Activated T-cell treated with anti-CD3 and anti-CD28 coated beads, Interleukin-2, amount 50 U/mL, for 48 hours (primary cell): ENCODE data around the gene ATG9B.

Experiments used
- DNase-seq, 2 experiments: peaks; one replicate each; pipeline ENCODE4 v3.0.0-alpha.2; 2020

The ATG9B gene, protein sequence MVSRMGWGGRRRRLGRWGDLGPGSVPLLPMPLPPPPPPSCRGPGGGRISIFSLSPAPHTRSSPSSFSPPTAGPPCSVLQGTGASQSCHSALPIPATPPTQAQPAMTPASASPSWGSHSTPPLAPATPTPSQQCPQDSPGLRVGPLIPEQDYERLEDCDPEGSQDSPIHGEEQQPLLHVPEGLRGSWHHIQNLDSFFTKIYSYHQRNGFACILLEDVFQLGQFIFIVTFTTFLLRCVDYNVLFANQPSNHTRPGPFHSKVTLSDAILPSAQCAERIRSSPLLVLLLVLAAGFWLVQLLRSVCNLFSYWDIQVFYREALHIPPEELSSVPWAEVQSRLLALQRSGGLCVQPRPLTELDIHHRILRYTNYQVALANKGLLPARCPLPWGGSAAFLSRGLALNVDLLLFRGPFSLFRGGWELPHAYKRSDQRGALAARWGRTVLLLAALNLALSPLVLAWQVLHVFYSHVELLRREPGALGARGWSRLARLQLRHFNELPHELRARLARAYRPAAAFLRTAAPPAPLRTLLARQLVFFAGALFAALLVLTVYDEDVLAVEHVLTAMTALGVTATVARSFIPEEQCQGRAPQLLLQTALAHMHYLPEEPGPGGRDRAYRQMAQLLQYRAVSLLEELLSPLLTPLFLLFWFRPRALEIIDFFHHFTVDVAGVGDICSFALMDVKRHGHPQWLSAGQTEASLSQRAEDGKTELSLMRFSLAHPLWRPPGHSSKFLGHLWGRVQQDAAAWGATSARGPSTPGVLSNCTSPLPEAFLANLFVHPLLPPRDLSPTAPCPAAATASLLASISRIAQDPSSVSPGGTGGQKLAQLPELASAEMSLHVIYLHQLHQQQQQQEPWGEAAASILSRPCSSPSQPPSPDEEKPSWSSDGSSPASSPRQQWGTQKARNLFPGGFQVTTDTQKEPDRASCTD

DNA sequence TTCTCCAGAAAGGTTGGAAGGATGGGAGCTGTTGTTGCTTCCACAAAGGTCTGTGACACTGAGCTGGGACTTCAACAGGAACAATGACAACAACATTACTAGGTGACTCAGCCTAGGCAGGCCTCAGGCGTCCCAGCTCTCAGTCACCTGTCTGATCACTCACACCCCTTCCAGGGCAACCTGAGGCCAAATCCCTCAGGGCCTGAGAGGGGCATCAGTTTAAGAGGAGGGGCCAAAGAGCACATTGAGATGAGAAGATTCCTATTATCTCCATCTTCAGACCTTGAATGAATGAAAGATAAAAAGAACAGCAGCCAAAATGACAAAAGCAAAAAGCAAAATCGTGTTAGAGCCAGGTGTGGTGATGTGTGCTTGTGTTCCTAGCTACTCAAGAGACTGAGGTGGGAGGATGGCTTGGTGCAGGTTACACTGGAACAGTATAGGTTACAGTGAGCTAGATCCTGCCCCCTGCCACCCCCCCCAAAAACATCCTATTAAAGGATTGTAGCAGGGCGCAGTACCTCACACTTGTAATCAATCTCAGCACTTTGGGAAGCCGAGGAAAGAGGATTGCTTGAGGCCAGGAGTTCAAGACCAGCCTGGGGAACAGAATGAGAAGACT lies at the start of gene ATG9B:
Gene ATG9B, minus strand, starts transcription at position 60 of the 622 bp plus-strand sequence. CDS start 71 bp downstream, outside the sequence.
- no peak for DNase-seq

DNA sequence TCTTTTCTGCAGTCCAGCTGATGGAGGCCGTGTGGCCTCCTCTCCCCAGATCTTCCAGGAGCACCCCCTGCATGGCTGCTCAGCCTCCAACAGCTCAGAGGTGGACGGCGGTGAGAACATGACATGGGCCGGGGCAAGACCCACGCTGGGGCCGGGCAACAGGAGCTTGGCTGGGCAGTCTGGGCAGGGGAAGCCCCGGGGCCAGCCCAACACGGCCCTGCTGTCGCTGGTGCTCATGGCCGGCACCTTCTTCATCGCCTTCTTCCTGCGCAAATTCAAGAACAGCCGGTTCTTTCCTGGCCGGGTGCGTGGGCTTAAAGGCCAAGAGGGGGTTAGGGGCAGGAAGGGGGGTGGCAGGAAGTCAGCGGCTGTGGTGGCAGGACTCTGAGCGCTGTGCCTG lies 49.7 kb upstream of the ATG9B start:
- no peak for DNase-seq

DNA sequence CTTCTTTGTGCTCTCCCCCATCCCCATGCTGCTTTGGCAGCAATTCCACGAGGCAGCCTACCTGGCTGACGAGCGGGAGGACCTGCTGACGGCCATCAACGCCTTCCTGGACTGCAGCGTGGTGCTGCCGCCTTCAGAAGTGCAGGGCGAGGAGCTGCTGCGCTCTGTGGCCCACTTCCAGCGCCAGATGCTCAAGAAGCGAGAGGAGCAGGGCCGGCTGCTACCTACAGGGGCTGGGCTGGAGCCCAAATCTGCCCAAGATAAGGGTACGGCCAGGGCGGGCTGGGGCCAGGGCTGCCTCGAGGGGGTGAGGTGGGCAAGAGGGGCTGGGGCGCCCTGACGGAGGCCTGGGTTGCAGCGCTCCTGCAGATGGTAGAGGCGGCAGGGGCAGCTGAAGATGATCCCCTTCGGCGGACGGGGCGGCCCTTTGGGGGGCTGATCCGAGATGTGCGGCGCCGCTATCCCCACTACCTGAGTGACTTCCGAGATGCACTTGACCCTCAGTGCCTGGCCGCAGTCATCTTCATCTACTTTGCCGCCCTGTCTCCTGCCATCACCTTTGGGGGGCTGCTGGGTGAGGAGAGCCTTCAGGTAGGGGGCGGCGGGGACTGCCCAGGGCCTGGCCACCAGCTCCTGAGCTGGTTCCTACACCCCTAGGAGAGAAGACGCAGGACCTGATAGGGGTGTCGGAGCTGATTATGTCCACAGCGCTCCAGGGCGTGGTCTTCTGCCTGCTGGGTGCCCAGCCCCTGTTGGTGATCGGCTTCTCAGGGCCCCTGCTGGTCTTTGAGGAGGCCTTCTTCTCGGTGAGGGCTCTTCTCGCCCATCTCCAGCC lies 47.0 kb upstream of the ATG9B start:
- DNase-seq = no peak

DNA sequence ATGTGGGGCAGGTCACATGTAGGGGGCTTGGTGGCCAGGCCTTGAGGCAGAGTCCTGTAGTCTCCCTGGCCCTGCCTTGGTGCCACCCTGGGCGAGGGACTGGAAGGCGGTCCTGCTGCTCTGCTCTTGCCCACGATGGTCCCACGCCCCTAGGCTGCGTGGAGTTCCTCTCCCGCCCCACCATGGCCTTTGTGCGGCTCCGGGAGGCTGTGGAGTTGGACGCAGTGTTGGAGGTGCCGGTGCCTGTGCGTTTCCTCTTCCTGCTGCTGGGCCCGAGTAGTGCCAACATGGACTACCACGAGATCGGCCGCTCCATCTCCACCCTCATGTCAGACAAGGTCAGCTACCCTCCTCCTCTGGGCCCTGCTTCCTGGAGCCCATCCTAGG lies 46.3 kb upstream of the ATG9B start:
- no peak for DNase-seq

DNA sequence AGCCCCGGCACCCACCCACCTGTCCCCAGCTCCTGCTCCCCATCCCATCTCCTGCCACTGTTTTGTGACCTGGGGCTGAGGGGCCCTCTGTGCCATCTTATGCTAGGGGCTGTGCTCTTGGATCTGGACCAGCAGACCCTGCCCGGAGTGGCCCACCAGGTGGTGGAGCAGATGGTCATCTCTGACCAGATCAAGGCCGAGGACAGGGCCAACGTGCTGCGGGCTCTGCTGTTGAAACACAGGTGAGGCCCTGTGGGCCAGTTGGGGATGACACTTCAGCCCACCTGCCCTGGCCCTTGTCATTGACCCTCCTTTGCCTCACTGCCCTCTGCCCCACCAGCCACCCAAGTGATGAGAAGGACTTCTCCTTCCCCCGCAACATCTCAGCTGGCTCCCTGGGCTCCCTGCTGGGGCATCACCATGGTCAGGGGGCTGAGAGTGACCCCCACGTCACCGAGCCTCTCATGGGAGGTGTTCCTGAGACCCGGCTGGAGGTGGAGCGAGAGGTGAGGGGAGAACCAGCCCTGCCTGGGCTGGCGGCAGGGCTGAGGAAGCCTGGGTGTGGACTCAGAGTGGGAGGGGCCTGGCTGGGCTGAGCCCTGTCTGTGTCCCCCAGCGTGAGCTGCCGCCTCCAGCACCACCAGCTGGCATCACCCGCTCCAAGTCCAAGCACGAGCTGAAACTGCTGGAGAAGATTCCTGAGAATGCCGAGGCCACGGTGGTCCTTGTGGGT lies 45.7 kb upstream of the ATG9B start:
- DNase-seq = no peak

DNA sequence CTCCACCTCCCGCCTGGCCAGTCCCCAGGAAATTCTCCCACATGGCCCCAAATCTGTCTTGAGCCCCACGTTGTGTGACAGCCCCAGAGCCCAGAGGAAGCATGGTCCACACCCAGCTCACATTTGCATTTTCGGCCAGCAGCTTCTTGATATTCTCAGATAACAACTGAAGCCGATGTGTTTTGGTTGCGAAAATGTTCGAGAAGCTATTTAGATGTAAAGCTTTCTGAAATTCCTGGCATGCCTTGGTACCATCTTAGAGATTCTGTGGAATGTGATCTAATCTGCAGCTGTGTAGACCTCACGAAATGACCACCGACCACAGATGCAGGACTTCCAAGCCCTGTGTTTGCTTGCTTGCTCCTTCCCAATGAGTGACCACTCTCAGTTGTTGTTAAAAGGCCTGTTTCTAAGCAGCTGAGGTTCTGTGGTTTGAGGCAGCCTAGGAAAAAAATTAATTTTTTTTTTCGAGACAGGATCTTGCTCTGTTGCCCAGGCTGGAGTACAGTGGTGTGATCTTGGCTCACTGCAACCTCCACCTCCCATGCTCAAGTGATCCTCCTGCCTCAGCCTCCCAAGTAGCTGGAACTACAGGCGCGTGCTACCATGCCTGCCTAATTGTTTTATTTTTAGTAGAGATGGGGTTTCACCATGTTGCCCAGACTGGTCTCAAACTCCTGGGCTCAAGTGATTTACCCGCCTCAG lies 43.9 kb upstream of the ATG9B start:
- DNase-seq = no peak

DNA sequence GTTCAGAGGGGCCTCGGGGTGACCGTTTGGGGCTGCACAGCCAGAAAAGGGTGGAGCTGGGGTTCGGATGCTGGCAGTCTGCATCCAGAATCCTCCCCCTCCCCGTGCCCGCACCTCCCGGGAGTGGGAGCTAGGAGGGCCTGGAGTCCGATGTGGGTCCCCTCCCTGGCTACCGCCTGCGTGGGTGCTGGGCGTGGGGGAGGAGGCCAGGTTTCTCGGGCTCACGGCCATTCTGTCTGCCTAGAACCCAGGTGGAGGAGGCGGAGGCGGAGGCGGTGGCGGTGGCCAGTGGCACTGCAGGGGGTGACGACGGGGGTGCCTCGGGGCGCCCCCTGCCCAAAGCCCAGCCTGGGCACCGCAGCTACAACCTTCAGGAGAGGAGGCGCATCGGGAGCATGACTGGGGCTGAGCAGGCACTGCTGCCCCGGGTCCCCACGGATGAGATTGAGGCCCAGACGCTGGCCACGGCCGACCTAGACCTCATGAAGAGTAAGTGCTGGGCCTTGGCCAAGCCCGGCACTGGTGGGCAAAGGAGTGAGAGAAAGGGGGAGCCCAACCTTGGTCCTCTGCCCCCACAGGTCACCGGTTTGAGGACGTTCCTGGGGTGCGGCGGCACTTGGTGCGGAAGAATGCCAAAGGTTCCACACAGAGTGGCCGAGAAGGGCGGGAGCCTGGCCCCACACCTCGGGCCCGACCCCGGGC lies 42.1 kb upstream of the ATG9B start:
- no peak for DNase-seq

DNA sequence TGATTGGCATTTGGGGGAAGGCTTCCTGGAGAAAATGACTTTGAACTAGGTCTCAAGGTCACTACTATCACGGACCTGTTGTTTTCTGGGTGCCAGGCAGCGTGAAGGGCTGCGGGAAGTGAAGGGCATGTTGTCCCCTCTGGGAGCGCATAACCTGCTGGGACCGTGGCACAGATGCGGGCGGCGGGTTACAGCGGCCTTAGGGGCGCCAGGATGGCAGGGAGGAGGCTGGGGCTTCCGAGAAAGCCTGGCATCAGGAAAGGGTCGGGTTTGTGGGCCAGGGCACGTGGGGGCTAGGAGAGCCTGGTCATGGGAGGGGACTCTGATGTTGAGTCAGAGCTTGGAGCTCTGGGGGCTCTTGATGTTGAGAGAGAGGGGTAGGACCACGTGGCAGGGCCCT lies 41.2 kb upstream of the ATG9B start:
- DNase-seq = no peak

DNA sequence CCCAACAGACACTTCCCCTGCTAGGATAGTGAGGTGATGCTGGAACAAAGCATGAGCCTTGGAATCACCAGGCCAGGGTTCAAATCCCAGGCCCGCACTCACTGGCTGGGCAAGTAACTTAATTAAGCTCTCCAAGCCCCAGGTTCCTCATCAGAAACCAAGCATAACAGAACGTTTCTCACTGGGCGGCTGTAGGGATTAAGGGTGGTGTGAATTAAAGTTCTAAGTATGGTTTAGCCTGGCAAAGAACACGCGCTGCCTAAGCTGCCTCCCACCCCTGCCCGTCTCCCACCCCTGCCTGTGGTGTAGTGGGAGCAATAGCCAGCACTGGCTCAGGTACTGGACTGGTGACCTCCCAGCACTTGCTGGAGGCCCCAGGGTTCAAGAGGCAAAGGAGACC lies 40.7 kb upstream of the ATG9B start:
- no peak for DNase-seq

DNA sequence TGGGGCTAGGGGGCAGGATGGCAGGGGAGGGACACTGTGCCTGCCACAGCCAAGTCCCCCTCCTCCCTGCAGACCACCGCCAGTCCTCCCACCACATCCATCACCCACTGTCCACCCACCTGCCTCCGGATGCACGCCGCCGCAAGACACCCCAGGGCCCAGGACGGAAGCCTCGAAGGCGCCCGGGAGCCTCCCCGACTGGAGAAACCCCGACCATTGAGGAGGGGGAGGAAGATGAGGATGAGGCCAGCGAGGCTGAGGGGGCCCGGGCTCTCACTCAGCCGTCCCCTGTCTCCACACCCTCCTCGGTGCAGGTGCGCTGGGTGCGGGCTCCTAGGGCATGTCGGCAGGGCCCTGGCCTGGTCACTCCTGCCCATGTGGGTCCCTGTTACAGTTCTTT lies 40.2 kb upstream of the ATG9B start:
- no peak for DNase-seq

DNA sequence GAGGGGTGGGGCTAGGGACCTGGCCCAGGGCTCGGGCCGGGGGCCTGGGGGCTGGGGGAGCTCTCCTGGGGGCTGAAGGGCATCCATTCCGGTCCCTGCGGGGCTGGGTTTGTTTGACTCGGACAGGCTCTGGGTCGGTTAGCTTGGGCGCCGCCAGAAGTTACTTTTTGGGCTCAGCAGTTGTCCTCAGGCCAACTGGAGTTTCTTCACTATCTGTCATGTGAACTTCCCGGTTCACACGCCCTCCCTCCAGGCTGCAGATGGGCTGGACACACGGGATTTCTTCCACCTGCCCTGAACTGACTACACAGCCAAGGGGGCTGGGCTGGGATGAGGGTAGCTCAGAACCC lies 38.9 kb upstream of the ATG9B start:
- DNase-seq = no peak

DNA sequence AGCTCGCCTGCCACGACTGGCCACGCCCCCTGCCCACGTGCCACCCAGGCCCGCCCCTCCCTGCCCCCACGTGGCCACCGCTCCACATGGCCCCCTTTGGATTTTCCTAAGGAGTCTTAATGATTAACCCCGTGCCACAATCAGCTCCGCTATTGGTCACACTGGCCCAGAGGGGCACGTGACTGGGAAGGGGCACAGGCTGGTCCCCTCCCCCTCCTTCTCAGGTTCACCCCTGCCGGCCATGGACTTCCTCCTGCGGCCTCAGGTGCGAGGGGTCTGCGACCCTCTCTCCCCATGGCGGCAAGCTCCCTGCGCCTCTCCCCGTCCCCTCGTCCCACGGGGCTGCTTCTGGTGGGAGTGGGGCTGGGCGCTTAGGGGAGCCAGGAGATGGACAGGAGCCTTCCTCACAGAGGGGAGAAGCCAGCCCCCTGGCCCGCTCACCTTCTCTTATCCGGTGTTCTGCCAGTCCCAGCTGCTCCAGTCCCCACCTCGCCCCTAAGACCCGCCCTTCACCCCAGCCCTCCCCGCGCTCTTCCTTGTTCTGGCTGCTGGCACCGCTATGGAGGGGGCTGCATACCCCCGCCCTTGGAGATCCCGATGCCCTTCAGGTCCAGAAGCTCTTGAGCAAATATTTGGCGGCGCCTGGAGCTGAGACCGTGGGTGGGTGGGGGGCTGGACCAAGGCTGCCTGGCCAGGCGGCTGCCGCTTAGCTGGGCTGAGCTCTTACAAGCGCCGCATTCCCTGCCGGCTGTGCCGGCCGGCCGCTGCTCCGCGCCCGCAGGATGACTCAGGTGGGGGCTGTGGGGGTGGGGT lies 38.3 kb upstream of the ATG9B start:
- DNase-seq = no peak

DNA sequence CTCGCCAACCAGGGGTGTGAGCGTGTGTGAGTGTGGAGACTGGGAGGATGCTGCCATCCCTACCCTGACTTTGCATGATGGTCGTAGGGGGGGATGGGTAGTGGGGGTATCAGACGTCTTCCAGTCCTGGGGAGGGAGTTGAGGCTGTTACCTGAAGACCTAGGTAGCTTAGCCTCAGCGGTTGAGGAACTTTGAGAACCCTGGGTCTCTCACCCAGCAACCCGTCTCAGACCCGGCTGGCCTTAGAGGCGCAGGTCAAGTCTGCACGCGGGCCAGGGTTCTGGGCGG lies 37.8 kb upstream of the ATG9B start:
- no peak for DNase-seq

DNA sequence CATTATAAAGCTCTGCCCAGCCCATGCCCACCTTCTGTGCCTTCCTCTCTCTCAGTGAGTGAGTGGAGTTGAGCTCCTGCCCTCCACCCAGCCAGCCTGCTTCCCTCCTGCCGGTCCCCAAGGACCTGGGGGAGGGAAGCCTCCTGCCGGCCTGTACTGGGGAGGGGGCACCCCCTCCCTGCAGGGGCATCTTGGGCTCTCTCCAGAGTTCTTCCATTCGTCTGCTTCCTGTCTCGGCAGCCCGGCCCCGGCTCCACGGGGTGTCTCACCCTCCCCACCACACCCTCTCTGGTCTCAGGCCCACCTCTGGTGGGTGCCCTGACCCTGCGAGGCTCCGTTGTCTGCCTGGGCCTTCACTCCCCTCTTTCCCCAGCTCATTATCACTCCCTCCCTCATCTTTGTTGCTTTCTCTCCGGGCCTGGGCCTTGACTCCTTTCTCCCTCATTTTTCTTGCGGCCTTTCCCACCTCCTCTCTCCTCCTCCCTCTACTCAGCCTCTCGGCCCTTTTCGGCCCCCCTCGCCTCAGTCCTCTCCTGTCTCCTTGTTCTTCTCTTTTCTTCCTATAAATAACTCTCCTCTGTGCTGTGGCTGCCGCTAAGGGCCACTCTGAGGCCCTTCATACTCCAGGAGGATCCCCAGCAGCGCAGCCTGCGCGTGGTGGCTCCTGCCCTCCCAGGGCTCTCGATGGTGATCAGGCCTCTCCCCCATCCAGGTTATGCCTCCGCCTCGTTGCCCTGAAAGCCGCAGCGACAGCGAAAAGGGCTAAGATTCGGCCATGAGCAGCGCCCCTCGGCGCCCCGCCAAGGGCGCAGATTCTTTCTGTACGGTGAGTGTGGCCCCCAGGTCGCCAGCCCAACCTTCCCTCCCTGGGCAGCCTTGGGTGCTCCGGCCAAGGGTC lies 37.2 kb upstream of the ATG9B start:
- DNase-seq = no peak

DNA sequence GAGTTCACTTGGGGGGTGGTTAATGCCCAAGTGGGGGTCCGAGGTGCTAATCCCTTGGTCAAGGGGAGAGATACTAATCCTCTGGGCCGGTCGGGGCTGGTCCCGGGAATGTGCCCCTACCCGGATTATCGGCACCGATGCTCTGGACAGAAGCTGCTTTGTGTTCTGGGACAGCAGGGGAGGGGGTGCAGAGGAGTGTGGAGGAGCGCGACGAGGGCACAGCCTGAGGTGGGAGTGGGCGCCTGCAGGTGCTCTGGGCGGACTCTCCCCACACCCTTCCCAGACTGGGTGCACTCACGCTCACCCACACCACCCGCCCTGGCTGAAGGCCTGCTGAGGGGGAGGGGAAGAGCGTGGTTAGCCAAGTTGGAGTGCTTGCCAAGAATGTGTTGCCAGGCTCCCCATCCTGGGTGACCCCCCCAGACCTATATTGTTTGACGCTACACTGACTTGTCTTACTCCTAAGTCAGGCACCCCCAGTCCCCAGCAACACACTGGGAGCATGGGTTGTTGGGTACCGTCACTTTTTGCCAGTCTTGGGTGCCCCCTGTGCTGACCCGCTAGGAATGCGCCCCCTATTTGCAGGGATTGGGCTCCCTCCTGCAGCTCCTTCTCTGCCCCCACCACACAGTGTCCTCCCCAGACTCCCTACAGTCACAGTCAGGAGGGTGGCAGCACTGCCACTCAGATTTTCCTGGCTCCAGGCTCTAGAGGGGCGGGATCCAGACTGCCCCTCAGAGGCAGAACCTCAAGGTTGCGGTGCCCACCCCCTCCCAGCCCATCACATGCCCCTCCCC lies 36.3 kb upstream of the ATG9B start:
- DNase-seq = peak; percentile 40 to 53

DNA sequence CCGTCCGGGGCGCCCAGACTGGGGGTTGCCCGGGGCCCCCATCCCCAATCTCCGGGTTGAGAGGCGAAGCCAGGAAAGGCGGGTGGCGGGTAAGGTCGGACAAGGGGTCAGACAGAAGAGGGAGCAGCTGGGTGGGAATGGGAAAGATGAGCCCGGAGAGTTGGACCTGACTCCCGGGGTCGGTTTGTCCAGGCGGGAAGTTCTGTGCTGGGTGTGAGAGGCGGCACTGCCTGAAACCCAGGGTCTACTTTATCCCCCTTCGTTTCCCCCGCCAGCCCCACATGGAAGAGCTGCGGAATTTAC lies 35.8 kb upstream of the ATG9B start:
- no peak for DNase-seq

DNA sequence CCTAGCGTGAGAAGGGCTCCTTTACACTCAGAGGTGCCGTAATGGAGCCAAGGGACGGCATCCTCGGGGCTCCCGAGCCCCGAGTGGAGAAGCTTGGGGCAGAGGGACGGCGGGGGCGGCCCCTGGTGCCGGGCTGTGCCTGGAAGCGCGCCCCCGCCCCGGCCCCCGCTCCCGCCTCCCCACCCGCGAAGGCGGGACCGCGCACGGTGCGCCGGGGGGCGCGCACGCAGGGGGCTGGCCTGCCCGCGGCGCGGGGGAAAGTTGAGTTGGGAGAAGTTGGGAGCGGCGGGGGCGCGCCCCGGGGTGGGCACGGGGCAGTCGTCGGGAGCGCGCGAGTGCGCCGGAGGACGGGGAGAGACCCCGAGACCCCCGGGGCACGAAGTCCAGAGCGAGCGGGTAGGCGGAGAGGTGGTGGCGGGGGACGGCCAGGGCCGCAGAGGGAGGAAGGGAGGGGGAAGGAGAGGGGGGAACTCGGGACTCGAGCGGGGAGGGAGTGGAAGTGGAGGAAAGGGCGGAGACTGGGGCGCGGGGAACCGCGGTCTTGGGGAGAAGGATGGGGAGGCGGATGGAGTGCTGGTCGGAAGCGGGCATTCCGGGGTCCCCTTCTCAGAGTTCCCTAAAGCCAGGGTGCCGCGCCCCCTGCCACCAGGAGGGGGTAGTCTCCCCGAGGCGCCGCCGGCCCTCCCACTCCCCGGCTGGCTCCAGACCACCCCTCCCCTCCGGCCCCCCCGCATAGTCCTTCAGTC lies 35.2 kb upstream of the ATG9B start, which contains the start of gene SLC4A2:
Gene SLC4A2, plus strand, starts transcription at position 223 of the 746 bp plus-strand sequence. CDS start 2,399 bp downstream, outside the sequence.
- DNase-seq = peak; percentile 81 to 84
